Activated CD8-positive, alpha-beta T cell treated with anti-CD3 and anti-CD28 coated beads for 36 hours (primary cell): ENCODE results near the gene TRMT2A. TPM values are rescaled to one million over a fixed set of nuclear protein-coding genes. Genes with fewer than 3 reads are reported as not detected.

ENCODE experiments used
- ATAC-seq: fragments of 200-7000 bp; cut with Tn5 transposase; one replicate; pipeline ENCODE4 v1.10.0; 2021; ENCODE audit warnings: mild to moderate bottlenecking, moderate library complexity
- CTCF ChIA-PET: fragments of 350-600 bp; sonication (Branson Sonifier 250); formaldehyde crosslinking; loops from one replicate; lab custom pipeline; 2021; ENCODE audit warnings: antibody characterized with exemption; lab: Charles Lee
- POLR2A ChIA-PET: fragments of 350-600 bp; sonication (Branson Sonifier 250); formaldehyde crosslinking; loops from one replicate; lab custom pipeline; 2021; ENCODE audit warnings: antibody characterized with exemption; lab: Charles Lee
- DNase-seq: peaks from one replicate; pipeline ENCODE4 v3.0.0-alpha.2; 2020
- H3K27ac Mint-ChIP-seq: one replicate; pipeline ENCODE4 v1.8.0; 2021; ENCODE audit warnings: mild to moderate bottlenecking, mixed read lengths
- H3K27me3 Mint-ChIP-seq: one replicate; pipeline ENCODE4 v1.8.0; 2021; ENCODE audit warnings: mixed read lengths
- H3K36me3 Mint-ChIP-seq: one replicate; pipeline ENCODE4 v1.8.0; 2021; ENCODE audit warnings: low read depth, mixed read lengths
- H3K4me1 Mint-ChIP-seq: one replicate; pipeline ENCODE4 v1.8.0; 2021; ENCODE audit warnings: low read depth, mixed read lengths
- H3K4me3 Mint-ChIP-seq: one replicate; pipeline ENCODE4 v1.8.0; 2021; ENCODE audit warnings: mild to moderate bottlenecking, moderate library complexity, mixed read lengths
- H3K9me3 Mint-ChIP-seq: one replicate; pipeline ENCODE4 v1.8.0; 2021; ENCODE audit warnings: mixed read lengths
- CTCF ChIP-seq: fragments of 200-600 bp; IDR thresholded peaks from one replicate; pipeline ENCODE4 v1.8.0; 2022; ENCODE audit warnings: antibody characterized with exemption, mild to moderate bottlenecking
- intact Hi-C: fragments of 100-400 bp; cut with micrococcal nuclease; formaldehyde crosslinking; loops from one replicate; pipeline ENCODE4 v1.10.0; 2022
- total RNA-seq, 2 experiments: library from RNA; stranded (reverse); gene quantifications; one replicate each; pipeline ENCODE4 v1.2.3, GENCODE V29; 2021

Gene TRMT2A
- total RNA-seq, 2 experiments from 2014 or later: 101 to 105 TPM

GRCh38 chr22:20080445-20080775 is 36.6 kb downstream of the TRMT2A start:
- DNase-seq (peak; percentile 77), ATAC-seq (peak; percentile 81)
- H3K36me3 Mint-ChIP-seq: peaks cover 20% of the 10 kb centered on the region
- no peaks in the 10 kb centered on the region for H3K27me3 Mint-ChIP-seq
- H3K4me3 Mint-ChIP-seq: peak overlapping the region; percentile 91
- peak overlapping the region; percentile 54 for H3K27ac Mint-ChIP-seq
- ChIA-PET POLR2A (interaction anchor here (1.1 to 3.3 kb wide), 2 partner anchors 21 to 38 kb away, joined by 4 to 17 read pairs; partner anchors contain the start of gene TRMT2A), CTCF (no interaction called here)
- H3K4me1 Mint-ChIP-seq: peaks cover 40% of the 10 kb centered on the region
- no peak for TF ChIP-seq CTCF
- intact Hi-C loops: loop anchor here (5.0 kb wide), 1 partner anchor 37 kb away; the partner anchor contains the start of genes RANBP1 and TRMT2A
- no peaks in the 10 kb centered on the region for H3K9me3 Mint-ChIP-seq

GRCh38 chr22:20079745-20080444 is 37.1 kb downstream of the TRMT2A start, which contains the start of gene DGCR8:
Gene DGCR8, plus strand, starts transcription at chr22:20080241. Its CDS starts 5,723 bp downstream, at chr22:20085964.
- Mint-ChIP-seq H3K27ac (peak within 1 kb of the TSS; percentile 88), H3K4me3 (peak within 1 kb of the TSS; percentile 91), H3K27me3 (no peaks in the 10 kb centered on the region), H3K36me3 (peaks cover 16% of the 10 kb centered on the region), H3K9me3 (no peaks in the 10 kb centered on the region), H3K4me1 (peaks cover 35% of the 10 kb centered on the region)
- TF ChIP-seq CTCF: no peak
- intact Hi-C loops: loop anchor here (5.0 kb wide), 1 partner anchor 37 kb away; the partner anchor contains the start of genes RANBP1 and TRMT2A
- ATAC-seq (peak; percentile 92), DNase-seq (peak; percentile 56)
- ChIA-PET POLR2A (interaction anchor here (1.1 to 1.7 kb wide), 4 partner anchors 14 to 31 kb away, joined by 3 to 7 read pairs (median 4); no protein-coding TSS in a partner anchor), CTCF (interaction anchor here (1.9 kb wide), 1 partner anchor 16 kb away, joined by 6 read pairs; no protein-coding TSS in a partner anchor)

- peaks cover 10% of the 10 kb centered on the region for H3K4me1 Mint-ChIP-seq
- ATAC-seq: no peak
- H3K4me3 Mint-ChIP-seq: no peak overlapping the region
- peaks cover 8% of the 10 kb centered on the region for H3K36me3 Mint-ChIP-seq
- POLR2A ChIA-PET: interaction anchor here (0.7 to 1.4 kb wide), 2 partner anchors 40 to 858 kb away, joined by 3 read pairs; partner anchors contain the start of gene TRMT2A
- no peaks in the 10 kb centered on the region for H3K9me3 Mint-ChIP-seq
- CTCF ChIA-PET: interaction anchor here (1.0 kb wide), 1 partner anchor 15 kb away, joined by 3 read pairs; no protein-coding TSS in a partner anchor
- no peaks in the 10 kb centered on the region for H3K27me3 Mint-ChIP-seq
- H3K27ac Mint-ChIP-seq: no peak overlapping the region
- TF ChIP-seq CTCF: no peak
- intact Hi-C loops: no loop called here
- no peak for DNase-seq
Observed at GRCh38 chr22:20076627-20077172, 40.3 kb downstream of the TRMT2A start.

- POLR2A ChIA-PET: interaction anchor here (1.5 kb wide), 1 partner anchor 40 kb away, joined by 3 read pairs; no protein-coding TSS in a partner anchor
- no peak for TF ChIP-seq CTCF
- Mint-ChIP-seq H3K4me3 (no peak overlapping the region), H3K27me3 (no peaks in the 10 kb centered on the region), H3K36me3 (no peaks in the 10 kb centered on the region), H3K4me1 (no peaks in the 10 kb centered on the region), H3K27ac (no peak overlapping the region), H3K9me3 (no peaks in the 10 kb centered on the region)
- no peak for DNase-seq
- ATAC-seq: no peak
- CTCF ChIA-PET: interaction anchor here (1.6 kb wide), 1 partner anchor 58 kb away, joined by 4 read pairs; no protein-coding TSS in a partner anchor
- intact Hi-C loops: no loop called here
Observed at GRCh38 chr22:20071524-20071972, 45.5 kb downstream of the TRMT2A start.
